GM23338 (cell line): ENCODE results near the gene GPR152.

Source experiments
- CREB1 ChIP-seq: fragments of 250-450 bp; sonication (Bioruptor Pico); IDR thresholded peaks from 2 replicates; pipeline ENCODE4 v1.5.0; 2020; ENCODE audit warnings: low read depth, mild to moderate bottlenecking, moderate library complexity
- CTCF ChIP-seq, 2 experiments: fragments of 200-600 bp in 1 of 2; sonication (generic) in 1 of 2; conservative IDR thresholded peaks; 2 replicates each; pipeline versions ENCODE4 v1.5.1 to v1.6.1; 2016 to 2017; ENCODE audit warnings: antibody characterized with exemption in 2 of 2, low read depth in 2 of 2, mild to moderate bottlenecking in 2 of 2, moderate library complexity in 1 of 2
- ETS1 ChIP-seq: IDR thresholded peaks from 2 replicates; pipeline ENCODE4 v1.6.1; 2016; ENCODE audit warnings: antibody characterized with exemption
- EZH2 ChIP-seq: fragments of 200-600 bp; sonication (generic); IDR thresholded peaks from one replicate; pipeline ENCODE4 v1.8.0; 2017; ENCODE audit warnings: antibody characterized with exemption, mild to moderate bottlenecking, low read depth; ENCODE audit not compliant: unreplicated experiment
- EZH2phosphoT487 ChIP-seq: fragments of 200-600 bp; sonication (generic); IDR thresholded peaks from one replicate; pipeline ENCODE4 v1.8.1; 2018; ENCODE audit warnings: antibody characterized with exemption; ENCODE audit not compliant: unreplicated experiment
- JUNB ChIP-seq: IDR thresholded peaks from one replicate; pipeline ENCODE4 v1.6.1; 2016; ENCODE audit warnings: antibody characterized with exemption; ENCODE audit not compliant: unreplicated experiment
- NANOG ChIP-seq: IDR thresholded peaks from 2 replicates; pipeline ENCODE4 v1.6.1; 2016; ENCODE audit warnings: antibody characterized with exemption, borderline replicate concordance
- POLR2AphosphoS5 ChIP-seq: IDR thresholded peaks from 2 replicates; pipeline ENCODE4 v1.6.1; 2016; ENCODE audit warnings: antibody characterized with exemption, low read depth
- REST ChIP-seq: IDR thresholded peaks from one replicate; pipeline ENCODE4 v1.6.1; 2018; ENCODE audit warnings: antibody characterized with exemption; ENCODE audit not compliant: unreplicated experiment
- STAT1 ChIP-seq: IDR thresholded peaks from one replicate; pipeline ENCODE4 v1.6.1; 2016; ENCODE audit warnings: antibody characterized with exemption; ENCODE audit not compliant: unreplicated experiment
- ZNF114 ChIP-seq: fragments of 250-450 bp; sonication (Bioruptor Pico); IDR thresholded peaks from 2 replicates; pipeline ENCODE4 v1.5.0; 2020; ENCODE audit warnings: mild to moderate bottlenecking, moderate library complexity
- ZNF331 ChIP-seq: fragments of 250-450 bp; sonication (Bioruptor Pico); IDR thresholded peaks from 2 replicates; pipeline ENCODE4 v1.5.0; 2020; ENCODE audit warnings: low read depth, mild to moderate bottlenecking, moderate library complexity

- TF ChIP-seq CTCF (conservative IDR thresholded peaks at IDR 0.05; ENCODE audit: low read depth in 2 of 2), result no peak
- TF ChIP-seq NANOG, result no peak
- TF ChIP-seq POLR2AphosphoS5, result no peak
- no peak for TF ChIP-seq REST
- no peak for TF ChIP-seq EZH2
- no peak for TF ChIP-seq ZNF331 (CRISPR knock-in tag)
- no peak for TF ChIP-seq EZH2phosphoT487
- TF ChIP-seq ETS1, result no peak
- TF ChIP-seq CREB1 (CRISPR knock-in tag), result no peak
- no peak for TF ChIP-seq JUNB
- no peak for TF ChIP-seq ZNF114
- no peak for TF ChIP-seq STAT1
Measured at GRCh38 chr11:67468456-67468758, 15.9 kb upstream of the GPR152 start.
